K562 (cell line): ENCODE results near the gene CRYBG3. TPM values are rescaled to one million over a fixed set of nuclear protein-coding genes. Genes with fewer than 3 reads are reported as not detected.

ENCODE experiments used
- CBFA2T3 ChIP-seq: fragments of 450-650 bp; IDR thresholded peaks from 2 replicates; pipeline ENCODE4 v1.6.1; 2017
- CBX1 ChIP-seq: sonication (generic); IDR thresholded peaks from 2 replicates; pipeline ENCODE4 v1.6.1; 2016; ENCODE audit warnings: antibody characterized with exemption, low read depth, mild to moderate bottlenecking
- GTF2A2 ChIP-seq: IDR thresholded peaks from 2 replicates; pipeline ENCODE4 v1.6.1; 2016; ENCODE audit warnings: mild to moderate bottlenecking, missing genetic modification characterization, missing compliant biosample characterization
- HIVEP1 ChIP-seq: fragments of 250-450 bp; sonication (Bioruptor Pico); IDR thresholded peaks from 2 replicates; pipeline ENCODE4 v1.4.0; 2020; ENCODE audit warnings: mild to moderate bottlenecking
- HLTF ChIP-seq: fragments of 450-650 bp; IDR thresholded peaks from 2 replicates; pipeline ENCODE4 v1.6.1; 2016
- KAT2B ChIP-seq: IDR thresholded peaks from one replicate; pipeline ENCODE4 v1.6.1; 2012; ENCODE audit warnings: low read depth, mild to moderate bottlenecking, control low read depth, inconsistent platforms, low read length, moderate library complexity
- MYC ChIP-seq, 2 experiments: fragments of 250-450 bp in 1 of 2; sonication (Bioruptor Pico) in 1 of 2; IDR thresholded peaks; 2 replicates each; pipeline versions ENCODE4 v1.5.1 to v1.6.1; 2012 to 2021; ENCODE audit warnings: low read depth in 2 of 2, borderline replicate concordance in 1 of 2, improper control_type of control experiment in 1 of 2, low read length in 1 of 2, mild to moderate bottlenecking in 1 of 2, moderate library complexity in 1 of 2
- OTX1 ChIP-seq: fragments of 450-650 bp; formaldehyde crosslinking; IDR thresholded peaks from 2 replicates; pipeline ENCODE4 v1.4.0; 2022; ENCODE audit warnings: mild to moderate bottlenecking
- RBFOX2 ChIP-seq: fragments of 200-400 bp; formaldehyde crosslinking; IDR thresholded peaks from 2 replicates; pipeline ENCODE4 v1.6.1; 2017; ENCODE audit warnings: low read depth, mild to moderate bottlenecking, low read length, moderate library complexity
- ZNF23 ChIP-seq: fragments of 250-450 bp; sonication (Bioruptor Pico); IDR thresholded peaks from 2 replicates; pipeline ENCODE4 v1.4.0; 2020; ENCODE audit warnings: mild to moderate bottlenecking
- ZNF3 ChIP-seq: fragments of 250-450 bp; sonication (Bioruptor Pico); IDR thresholded peaks from 2 replicates; pipeline ENCODE4 v1.5.0; 2021; ENCODE audit warnings: mild to moderate bottlenecking, moderate library complexity
- ZNF830 ChIP-seq: fragments of 250-450 bp; sonication (Bioruptor Pico); IDR thresholded peaks from 2 replicates; pipeline ENCODE4 v1.5.0; 2021; ENCODE audit warnings: mild to moderate bottlenecking
- polyA plus RNA-seq, 8 experiments: library from polyadenylated mRNA; depleted of rRNA in 4 of 8; stranded (reverse) in 5 of 8; unstranded in 3 of 8; fragments of >200 nt; fragmentation: Nextera tagmentation in 2 of 8; fragmentation: Illumina TruSeq in 1 of 8; extraction: Ambion mirVana in 2 of 8; extraction: Trizol in 1 of 8; gene quantifications; 2 replicates each; pipeline versions ENCODE4 v1.2.1 to v1.2.3, GENCODE V29; 2011 to 2014; ENCODE audit warnings: inconsistent platforms in 1 of 8, missing spikeins in 1 of 8
- total RNA-seq, 7 experiments: library from RNA; depleted of rRNA in 6 of 7; stranded (reverse); fragments of >200 nt in 6 of 7; fragmentation: Illumina TruSeq in 2 of 7; extraction: Trizol in 2 of 7; gene quantifications; 2 replicates each; pipeline versions ENCODE4 v1.2.1 to v1.2.3, GENCODE V29; 2011 to 2021; ENCODE audit warnings: low replicate concordance in 1 of 7
- TF ChIP-seq, protein P1 (sequence below): sonication (generic); formaldehyde crosslinking; IDR thresholded peaks from 2 replicates; pipeline ENCODE4 v1.9.0; 2022; ENCODE audit warnings: mild to moderate bottlenecking, missing genetic modification reagents
- TF ChIP-seq, protein P2 (sequence below): sonication (generic); formaldehyde crosslinking; IDR thresholded peaks from 2 replicates; pipeline ENCODE4 v1.8.1; 2023; ENCODE audit warnings: mild to moderate bottlenecking, missing genetic modification reagents
- TF ChIP-seq, protein P3 (sequence below): fragments of 250-450 bp; sonication (Bioruptor Pico); IDR thresholded peaks from 2 replicates; pipeline ENCODE4 v1.5.0; 2021; ENCODE audit warnings: mild to moderate bottlenecking, moderate library complexity
- TF ChIP-seq, protein P4 (sequence below): fragments of 450-650 bp; IDR thresholded peaks from 2 replicates; pipeline ENCODE4 v1.6.1; 2016; ENCODE audit warnings: low read depth, mild to moderate bottlenecking, moderate library complexity

Gene CRYBG3
- total and polyA plus RNA-seq, 9 of the 15 experiments (the other 6 are each of a cell fraction or from before 2014, with no cell fraction given): 0.08 to 0.72 (median 0.18) TPM

DNA sequence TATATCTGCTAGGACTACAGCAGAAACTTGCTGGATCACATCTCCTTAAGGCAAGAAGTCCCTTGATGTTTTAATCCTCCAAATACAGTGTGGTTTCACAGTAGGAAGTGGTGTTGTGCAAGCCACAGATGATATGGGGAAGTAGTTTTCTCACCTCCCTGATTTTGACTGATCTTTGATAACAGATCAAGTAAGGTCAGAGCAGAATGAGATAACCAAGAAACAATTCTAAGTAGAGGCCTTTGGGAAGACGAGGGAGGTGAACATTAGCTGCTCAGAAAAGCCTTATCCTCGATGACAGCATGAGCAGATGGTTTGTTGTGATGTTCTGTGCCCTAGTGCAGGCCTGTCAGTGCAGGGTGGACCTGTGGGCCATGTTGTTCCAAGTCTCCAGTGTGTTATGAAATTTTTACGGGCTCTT lies 89.1 kb downstream of the CRYBG3 start (continued):
- no peak for TF ChIP-seq CBX1
- TF ChIP-seq, protein P1, sequence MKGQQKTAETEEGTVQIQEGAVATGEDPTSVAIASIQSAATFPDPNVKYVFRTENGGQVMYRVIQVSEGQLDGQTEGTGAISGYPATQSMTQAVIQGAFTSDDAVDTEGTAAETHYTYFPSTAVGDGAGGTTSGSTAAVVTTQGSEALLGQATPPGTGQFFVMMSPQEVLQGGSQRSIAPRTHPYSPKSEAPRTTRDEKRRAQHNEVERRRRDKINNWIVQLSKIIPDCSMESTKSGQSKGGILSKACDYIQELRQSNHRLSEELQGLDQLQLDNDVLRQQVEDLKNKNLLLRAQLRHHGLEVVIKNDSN (CRISPR knock-in tag): no peak
- TF ChIP-seq GTF2A2 (tag): no peak
- no peak for TF ChIP-seq RBFOX2
- no peak for TF ChIP-seq OTX1 (CRISPR knock-in tag)
- no peak for TF ChIP-seq KAT2B
- no peak for TF ChIP-seq MYC (IDR thresholded peaks at IDR 0.05; ENCODE audit: low read depth, low read length)
- TF ChIP-seq MYC (CRISPR knock-in tag; IDR thresholded peaks at IDR 0.05; ENCODE audit: borderline replicate concordance, low read depth): no peak
- TF ChIP-seq ZNF23 (CRISPR knock-in tag): no peak
- TF ChIP-seq ZNF830 (CRISPR knock-in tag): no peak
- TF ChIP-seq HLTF: no peak
- TF ChIP-seq, protein P2, sequence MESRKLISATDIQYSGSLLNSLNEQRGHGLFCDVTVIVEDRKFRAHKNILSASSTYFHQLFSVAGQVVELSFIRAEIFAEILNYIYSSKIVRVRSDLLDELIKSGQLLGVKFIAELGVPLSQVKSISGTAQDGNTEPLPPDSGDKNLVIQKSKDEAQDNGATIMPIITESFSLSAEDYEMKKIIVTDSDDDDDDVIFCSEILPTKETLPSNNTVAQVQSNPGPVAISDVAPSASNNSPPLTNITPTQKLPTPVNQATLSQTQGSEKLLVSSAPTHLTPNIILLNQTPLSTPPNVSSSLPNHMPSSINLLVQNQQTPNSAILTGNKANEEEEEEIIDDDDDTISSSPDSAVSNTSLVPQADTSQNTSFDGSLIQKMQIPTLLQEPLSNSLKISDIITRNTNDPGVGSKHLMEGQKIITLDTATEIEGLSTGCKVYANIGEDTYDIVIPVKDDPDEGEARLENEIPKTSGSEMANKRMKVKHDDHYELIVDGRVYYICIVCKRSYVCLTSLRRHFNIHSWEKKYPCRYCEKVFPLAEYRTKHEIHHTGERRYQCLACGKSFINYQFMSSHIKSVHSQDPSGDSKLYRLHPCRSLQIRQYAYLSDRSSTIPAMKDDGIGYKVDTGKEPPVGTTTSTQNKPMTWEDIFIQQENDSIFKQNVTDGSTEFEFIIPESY: no peak
- TF ChIP-seq CBFA2T3: peak; percentile 92
- TF ChIP-seq ZNF3 (CRISPR knock-in tag): no peak
- TF ChIP-seq, protein P3, sequence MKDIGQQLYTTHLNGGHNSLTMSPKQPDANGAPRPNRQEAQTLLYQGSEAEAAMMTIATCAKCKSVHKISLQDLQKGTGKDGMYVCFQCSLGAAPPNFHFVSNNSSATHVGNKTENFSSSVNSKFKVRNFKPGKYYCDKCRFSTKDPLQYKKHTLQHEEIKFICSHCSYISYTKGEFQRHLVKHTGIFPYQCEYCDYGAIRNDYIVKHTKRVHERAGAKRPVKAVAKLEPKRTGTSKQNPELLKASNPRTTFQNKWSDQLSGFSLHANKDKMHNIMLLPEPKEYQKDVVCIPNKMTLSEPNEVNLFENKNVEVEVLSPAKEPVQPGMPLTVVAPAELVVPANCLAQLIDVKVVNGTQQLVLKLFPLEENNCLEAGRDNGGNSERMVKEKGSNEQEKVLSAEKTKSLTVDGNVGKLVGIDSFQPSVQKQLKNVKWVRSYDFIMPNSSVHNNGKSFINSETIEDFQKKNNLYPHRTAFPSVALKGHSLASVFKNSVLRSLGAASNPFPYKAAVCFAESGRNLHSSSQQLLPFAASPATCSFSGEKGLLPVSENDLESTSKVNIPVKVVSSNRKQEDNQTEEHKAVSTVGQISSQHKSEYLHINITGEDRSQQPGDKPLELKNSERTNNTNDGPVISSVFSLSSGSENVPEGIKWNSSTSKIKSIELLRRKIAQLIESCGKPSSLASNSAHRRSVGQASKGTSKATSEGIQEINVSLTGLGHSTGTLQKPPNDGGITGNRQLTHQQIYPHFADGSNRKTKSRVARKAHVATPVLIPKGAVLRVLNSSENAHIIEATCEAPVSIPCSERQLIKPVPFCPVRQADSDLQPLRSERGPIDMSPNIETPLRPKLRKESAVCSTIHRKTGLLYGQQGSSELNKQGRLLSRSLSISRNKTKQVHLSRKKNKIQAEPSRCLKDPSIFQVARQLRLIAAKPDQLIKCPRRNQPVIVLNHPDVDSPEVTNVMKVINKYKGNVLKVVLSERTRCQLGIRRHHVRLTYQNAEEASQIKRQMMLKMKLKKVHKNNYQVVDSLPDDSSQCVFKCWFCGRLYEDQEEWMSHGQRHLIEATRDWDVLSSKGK (CRISPR knock-in tag): no peak
- no peak for TF ChIP-seq HIVEP1 (CRISPR knock-in tag)
- TF ChIP-seq, protein P4, sequence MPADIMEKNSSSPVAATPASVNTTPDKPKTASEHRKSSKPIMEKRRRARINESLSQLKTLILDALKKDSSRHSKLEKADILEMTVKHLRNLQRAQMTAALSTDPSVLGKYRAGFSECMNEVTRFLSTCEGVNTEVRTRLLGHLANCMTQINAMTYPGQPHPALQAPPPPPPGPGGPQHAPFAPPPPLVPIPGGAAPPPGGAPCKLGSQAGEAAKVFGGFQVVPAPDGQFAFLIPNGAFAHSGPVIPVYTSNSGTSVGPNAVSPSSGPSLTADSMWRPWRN: peak; percentile 84
